Endothelial cell of umbilical vein (primary cell): Measurements from ENCODE around the gene ADAMTS17.

Experiments used
- EZH2 ChIP-seq: IDR thresholded peaks from 2 replicates; pipeline ENCODE4 v1.6.1; 2012; ENCODE audit warnings: borderline replicate concordance, low read depth, mild to moderate bottlenecking, moderate library complexity, low read length, inconsistent platforms; ENCODE audit not compliant: severe bottlenecking
- FOS ChIP-seq: IDR thresholded peaks from 2 replicates; pipeline ENCODE4 v1.6.1; 2011; ENCODE audit warnings: mild to moderate bottlenecking, low read length, moderate library complexity, borderline replicate concordance; ENCODE audit not compliant: insufficient read depth
- GATA2 ChIP-seq: IDR thresholded peaks from 2 replicates; pipeline ENCODE4 v1.7.0; 2011; ENCODE audit warnings: low read depth, mild to moderate bottlenecking, moderate library complexity, mixed read lengths, low read length; ENCODE audit not compliant: insufficient read length, insufficient read depth
- JUN ChIP-seq: IDR thresholded peaks from 2 replicates; pipeline ENCODE4 v1.6.1; 2011; ENCODE audit warnings: borderline replicate concordance, low read depth; ENCODE audit not compliant: insufficient read length, insufficient read depth
- POLR2A ChIP-seq: IDR thresholded peaks from 2 replicates; pipeline ENCODE4 v1.6.1; 2012; ENCODE audit warnings: low read depth, mild to moderate bottlenecking, control low read depth, low read length
- POLR2AphosphoS5 ChIP-seq: IDR thresholded peaks from 2 replicates; pipeline ENCODE4 v1.6.1; 2012; ENCODE audit warnings: low read depth, mild to moderate bottlenecking, control low read depth, low read length, moderate library complexity; ENCODE audit not compliant: insufficient read depth
- TF ChIP-seq, protein P1 (sequence below), 2 donors: IDR thresholded peaks; 1 replicate in 1 of 2; 2 replicates in 1 of 2; pipeline ENCODE4 v1.5.1; 2011; ENCODE audit warnings: low read length in 2 of 2, mild to moderate bottlenecking in 2 of 2, moderate library complexity in 2 of 2, control low read depth in 1 of 2, inconsistent platforms in 1 of 2, low read depth in 1 of 2; ENCODE audit not compliant: insufficient read depth in 1 of 2; ENCODE audit errors: extremely low read depth in 1 of 2
- TF ChIP-seq, protein P2 (sequence below): IDR thresholded peaks from 2 replicates; pipeline ENCODE4 v1.6.1; 2011; ENCODE audit not compliant: insufficient read depth, insufficient read length

DNA sequence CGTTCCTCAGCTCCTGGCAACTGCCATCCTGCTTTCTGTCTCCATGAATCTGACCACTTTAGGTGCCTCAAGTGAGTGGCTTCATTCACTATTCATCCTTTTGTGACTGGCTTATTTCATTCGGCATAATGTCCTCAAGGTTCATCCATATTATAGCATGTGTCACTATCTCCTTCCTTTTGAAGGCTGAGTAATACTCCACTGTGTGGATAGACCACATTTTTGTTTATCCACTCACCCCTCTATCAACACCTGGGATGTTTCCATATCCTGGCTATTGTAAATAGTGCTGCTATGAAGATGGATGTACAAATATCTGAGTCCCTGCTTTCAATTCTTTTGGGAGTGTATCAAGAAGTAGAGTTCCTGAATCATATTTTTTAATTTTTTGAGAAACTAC, 98.8 kb downstream of the ADAMTS17 start:
- TF ChIP-seq, protein P1, sequence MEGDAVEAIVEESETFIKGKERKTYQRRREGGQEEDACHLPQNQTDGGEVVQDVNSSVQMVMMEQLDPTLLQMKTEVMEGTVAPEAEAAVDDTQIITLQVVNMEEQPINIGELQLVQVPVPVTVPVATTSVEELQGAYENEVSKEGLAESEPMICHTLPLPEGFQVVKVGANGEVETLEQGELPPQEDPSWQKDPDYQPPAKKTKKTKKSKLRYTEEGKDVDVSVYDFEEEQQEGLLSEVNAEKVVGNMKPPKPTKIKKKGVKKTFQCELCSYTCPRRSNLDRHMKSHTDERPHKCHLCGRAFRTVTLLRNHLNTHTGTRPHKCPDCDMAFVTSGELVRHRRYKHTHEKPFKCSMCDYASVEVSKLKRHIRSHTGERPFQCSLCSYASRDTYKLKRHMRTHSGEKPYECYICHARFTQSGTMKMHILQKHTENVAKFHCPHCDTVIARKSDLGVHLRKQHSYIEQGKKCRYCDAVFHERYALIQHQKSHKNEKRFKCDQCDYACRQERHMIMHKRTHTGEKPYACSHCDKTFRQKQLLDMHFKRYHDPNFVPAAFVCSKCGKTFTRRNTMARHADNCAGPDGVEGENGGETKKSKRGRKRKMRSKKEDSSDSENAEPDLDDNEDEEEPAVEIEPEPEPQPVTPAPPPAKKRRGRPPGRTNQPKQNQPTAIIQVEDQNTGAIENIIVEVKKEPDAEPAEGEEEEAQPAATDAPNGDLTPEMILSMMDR (IDR thresholded peaks at IDR 0.05; ENCODE audit: extremely low read depth in 1 of 2, insufficient read depth in 1 of 2, low read depth in 1 of 2, low read length in 2 of 2), result no peak
- TF ChIP-seq EZH2 (no peak), POLR2AphosphoS5 (no peak), POLR2A (no peak), FOS (no peak), JUN (no peak), GATA2 (no peak)
- TF ChIP-seq, protein P2, sequence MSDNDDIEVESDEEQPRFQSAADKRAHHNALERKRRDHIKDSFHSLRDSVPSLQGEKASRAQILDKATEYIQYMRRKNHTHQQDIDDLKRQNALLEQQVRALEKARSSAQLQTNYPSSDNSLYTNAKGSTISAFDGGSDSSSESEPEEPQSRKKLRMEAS, result no peak
